Dermis microvascular lymphatic vessel endothelial cell (primary cell): ENCODE measurements around the gene SUOX. TPM values are rescaled to one million over a fixed set of nuclear protein-coding genes. Genes with fewer than 3 reads are reported as not detected.
"Not testable (repeated sequence)": the region's sequence is repeated elsewhere in the genome, so short reads cannot be mapped to it uniquely, and the experiment has no call there.

Source experiments
- DNase-seq, 2 donors: peaks; one replicate each; pipeline versions ENCODE4 v3.0.0 to v3.0.0-alpha.2; 2010; ENCODE audit warnings: low read depth in 2 of 2
- total RNA-seq: library from RNA; depleted of rRNA; stranded (reverse); fragments of >200 nt; gene quantifications from 2 replicates; pipeline ENCODE4 v1.2.1, GENCODE V29; 2014

The SUOX gene
- total RNA-seq, 1 donor from 2014 or later, result 9.0 TPM

DNA sequence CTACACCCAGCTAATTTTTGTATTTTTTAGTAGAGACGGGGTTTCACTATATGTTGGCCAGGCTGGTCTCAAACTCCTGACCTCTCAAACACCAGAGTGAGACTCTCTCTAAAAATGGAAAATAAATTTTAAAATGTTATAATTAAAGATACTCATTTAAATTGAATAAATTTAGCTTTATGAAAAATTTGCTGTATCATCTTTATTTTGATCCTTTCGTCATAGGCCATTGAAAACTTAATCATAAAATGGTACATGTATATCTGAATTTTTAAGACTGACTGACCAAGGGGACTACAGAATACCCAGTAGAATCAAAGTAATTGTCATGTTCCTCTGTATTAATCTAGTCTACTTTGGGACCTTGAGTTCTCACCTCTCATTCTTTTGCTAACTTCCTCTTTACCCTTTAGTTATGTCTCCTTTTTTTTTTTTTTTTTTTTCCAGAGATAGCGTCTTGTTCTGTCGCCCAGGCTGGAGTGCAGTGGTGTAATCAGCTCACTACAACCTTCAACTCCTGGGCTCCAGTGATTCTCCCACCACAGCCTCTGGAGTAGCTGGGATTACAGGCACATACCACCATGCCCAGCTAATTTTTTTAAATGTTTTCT lies 13.7 kb upstream of the SUOX start:
- no peak for DNase-seq

DNA sequence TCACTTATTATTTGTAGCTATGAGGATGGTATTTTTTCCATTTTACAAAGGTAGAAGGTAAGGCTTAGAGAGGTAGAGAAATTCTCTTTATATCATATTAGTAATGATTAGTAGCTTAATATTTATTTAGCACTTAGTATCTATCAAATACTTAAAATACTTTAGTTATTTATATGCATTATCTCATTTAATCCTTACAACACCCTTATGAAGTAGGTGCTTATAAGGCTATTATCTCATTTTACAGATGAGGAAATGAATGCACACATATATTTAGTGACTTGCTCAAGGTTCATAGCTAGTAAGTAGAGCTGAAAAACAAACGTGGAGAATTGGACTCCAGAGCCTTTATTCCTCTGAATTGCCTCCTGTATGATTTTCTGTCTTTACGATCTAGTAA lies 12.2 kb upstream of the SUOX start:
- DNase-seq, result no peak

DNA sequence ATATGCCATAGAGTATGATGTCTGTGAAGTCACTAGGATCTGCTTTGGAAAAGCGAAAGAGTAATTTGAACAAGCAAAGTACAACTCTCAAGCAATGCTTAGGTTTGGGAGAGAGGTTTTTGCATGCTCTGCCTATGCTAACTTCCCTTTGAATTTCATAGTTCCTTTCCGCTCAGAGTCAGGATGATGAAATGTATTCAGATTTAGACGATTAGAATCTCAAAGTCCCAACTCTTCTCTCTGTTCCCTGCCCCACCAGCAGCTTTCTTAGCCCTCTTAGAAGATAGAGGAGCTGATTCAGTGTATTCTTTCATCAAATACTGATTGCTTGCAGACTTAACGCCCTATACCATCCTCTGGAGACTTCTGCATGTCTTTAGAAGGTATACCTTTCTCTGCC lies 11.7 kb upstream of the SUOX start:
- DNase-seq, result no peak

DNA sequence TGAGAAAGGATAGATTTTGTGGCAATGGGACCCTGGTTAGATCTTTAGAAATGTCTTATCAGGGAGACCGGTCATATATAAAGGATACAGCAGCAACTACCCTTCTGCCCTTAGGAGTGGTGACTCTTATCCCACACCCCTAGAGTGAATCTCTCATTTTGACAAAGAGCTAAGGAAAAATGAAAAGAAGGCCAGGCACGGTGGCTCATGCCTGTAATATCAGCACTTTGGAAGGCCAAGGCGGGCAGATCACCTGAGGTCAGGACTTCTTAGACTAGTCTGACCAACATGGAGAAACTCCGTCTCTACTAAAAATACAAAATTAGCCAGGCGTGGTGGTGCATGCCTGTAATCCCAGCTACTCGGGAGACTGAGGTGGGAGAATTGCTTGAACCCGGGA lies 11.1 kb upstream of the SUOX start:
- DNase-seq, result not testable (repeated sequence)

DNA sequence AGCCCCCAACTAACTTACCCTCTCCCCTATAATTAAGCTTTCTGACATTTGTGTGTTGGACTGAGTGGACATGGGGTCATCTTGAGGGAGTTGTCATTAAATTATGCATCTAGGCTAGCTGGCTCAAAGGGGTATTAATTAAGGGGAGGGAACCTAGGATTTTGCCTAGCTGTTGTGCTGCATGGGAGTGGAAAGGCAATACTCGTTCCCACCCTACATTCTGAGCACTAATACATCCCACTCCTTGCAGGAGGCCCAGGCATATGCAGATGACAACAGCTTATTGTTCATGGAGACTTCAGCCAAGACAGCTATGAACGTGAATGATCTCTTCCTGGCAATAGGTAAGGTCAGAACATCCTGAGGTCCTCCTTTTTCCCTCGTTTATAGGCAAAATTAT lies 6.0 kb upstream of the SUOX start:
- DNase-seq, result no peak

DNA sequence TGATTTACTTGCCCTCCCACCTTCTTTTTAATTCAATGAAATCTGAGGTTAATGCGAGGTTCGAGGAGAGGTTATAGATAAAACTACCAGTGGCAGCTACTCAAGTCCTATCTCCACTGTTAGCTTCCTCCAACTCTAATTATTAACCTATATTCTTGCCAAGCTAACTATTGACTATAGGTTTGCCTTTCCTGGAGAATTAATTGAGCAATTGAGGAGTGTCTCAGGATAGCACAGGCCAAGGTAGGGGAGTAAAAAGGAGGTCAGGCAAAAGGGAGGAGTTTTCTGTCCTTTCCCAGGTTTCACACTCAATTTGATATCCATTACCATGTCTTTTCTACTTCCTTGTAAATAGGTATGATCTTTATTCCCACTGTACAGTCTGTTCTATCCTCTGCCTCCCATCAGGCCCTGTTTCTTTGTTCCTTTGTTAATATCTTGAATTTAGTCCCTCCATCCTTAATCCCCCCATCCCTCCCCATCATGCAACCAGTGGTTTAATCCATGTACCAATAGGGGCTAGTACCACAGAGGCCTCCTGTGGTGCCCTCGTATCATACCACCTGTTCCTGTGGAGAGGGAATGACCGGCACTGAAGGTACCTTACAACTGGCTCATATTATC lies 3.7 kb upstream of the SUOX start:
- no peak for DNase-seq

DNA sequence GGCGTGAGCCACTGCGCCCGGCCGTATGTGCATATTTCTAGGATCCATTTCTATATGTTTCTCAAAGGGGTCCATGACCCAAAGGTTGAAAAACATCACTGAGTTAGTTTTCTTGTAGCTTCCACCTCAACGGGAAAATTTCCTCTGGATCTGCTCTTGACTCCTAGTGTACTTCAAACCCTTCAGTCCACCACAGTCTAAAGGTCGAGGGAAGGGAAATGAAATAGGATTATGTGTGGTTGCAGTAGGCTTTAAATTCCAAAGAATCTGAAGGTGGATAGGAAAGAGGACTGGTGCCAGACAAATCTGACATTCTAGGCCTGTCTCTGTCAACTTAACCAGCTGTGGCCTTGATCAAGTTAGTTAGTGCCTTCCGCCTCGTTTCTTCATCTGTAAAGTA lies 1.7 kb upstream of the SUOX start:
- DNase-seq, result no peak

DNA sequence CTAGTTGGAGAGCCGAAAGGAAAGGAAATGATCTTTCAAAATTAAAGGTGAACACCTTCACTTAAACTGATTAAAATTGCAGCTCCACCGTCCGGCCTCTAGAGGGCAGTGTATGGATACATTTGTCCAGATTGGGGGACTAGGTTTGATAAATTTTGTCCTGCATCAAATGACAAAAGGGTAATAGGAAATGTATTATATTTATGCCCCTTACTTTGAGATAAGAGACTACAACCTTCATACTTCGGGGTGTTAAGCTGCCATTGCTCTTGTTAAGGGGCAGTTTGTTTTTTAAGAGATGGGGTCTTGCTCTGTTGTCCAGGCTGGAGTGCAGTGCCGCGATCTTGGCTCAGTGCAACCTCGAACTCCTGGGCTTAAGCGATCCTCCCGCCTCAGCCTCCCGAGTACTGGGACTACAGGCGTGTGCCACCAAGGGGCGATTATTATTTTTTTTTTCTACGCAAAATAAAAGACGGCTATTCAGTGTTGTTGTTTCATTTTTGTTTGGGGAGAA lies 818 bp upstream of the SUOX start:
- DNase-seq, result peak; percentile 65 to 76

DNA sequence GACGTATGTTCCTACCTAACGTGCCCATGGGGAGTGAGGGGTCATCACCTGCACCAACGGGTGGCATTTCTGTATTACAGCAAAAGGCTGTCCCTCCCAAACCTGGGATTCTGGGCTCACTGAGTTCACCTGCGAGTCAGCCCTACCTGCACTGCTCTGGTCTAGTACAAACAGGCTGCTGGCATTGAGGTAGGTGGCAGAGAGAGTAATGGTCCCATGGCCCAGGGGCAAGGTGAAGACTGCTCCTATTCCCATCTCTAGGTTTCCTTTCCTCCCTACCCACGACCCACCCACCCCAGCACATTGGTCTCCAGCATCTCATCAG lies 421 bp downstream of the SUOX start:
- DNase-seq, result no peak

DNA sequence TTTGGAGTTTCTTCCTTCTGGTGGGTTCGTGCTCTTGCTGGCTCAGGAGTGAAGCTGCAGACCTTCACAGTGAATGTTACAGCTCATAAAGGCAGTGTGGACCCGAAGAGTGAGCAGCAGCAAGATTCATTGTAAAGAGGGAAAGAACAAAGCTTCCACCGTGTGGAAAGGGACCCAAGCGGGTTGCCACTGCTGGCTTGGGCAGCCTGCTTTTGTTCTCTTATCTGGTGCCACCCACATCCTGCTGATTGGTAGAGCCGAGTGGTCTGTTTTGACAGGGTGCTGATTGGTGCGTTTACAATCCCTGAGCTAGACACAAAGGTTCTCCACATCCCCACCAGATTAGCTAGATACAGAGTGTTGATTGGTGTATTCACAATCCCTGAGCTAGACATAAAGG lies 2.4 kb downstream of the SUOX start:
- DNase-seq, result not testable (repeated sequence)

DNA sequence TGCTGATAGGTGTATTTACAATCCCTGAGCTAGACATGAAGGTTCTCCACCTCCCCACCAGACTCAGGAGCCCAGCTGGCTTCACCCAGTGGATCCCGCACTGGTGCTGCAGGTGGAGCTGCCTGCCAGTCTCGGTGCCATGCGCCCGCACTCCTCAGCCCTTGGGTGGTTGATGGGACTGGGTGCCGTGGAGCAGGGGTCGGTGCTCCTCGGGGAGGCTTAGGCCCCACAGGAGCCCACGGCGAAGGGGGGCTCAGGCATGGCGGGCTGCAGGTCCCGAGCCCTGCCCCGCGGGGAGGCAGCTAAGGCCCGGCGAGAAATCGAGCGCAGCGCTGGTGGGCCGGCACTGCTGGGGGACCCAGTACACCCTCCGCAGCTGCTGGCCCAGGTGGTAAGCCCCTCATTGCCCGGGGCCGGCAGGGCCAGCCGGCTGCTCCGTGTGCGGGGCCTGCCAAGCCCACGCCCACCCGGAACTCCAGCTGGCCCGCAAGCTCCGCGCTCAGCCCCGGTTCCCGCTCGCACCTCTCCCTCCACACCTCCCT lies 3.0 kb downstream of the SUOX start:
- DNase-seq, result not testable (repeated sequence)

DNA sequence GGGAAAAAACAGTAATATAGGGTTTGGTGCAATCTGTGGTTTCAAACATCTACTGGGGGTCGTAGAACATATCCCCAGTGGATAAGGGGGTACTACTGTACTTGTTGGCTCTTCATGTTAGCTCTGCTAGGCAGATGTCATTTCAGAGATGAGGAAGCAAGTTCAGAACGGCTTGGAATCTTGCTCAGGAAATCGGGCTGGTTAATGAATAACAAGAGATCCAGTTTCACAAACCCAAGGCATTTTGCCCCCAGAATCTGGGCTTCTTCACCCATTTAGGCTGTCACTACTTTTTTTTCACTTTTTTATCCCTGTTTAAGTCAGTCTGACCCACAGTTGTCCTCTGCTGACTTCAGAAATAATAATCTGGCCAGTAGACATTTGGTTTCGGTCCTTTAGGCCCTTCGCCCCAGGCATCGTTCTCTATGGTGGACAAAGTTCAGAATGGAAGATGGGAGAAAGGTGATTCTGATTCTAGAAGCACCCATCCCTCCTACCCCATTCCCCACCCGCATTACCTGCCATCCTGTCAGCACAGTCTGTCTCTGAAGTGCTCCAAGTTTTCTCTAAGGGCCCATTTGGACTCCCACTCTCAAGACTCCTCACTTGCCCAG lies 4.5 kb downstream of the SUOX start:
- no peak for DNase-seq

DNA sequence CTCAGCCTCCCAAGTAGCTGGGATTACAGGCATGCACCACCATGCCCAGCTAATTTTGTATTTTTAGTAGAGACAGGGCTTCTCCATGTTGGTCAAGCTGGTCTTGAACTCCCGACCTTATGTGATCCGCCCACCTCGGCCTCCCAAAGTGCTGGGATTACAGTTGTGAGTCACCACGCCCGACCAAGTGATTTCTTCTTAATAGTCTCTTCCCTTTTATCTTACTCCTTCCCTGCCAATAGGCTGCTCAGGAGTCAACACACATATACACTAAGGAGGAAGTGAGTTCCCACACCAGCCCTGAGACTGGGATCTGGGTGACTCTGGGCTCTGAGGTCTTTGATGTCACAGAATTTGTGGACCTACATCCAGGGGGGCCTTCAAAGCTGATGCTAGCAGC lies 6.3 kb downstream of the SUOX start:
- DNase-seq, result not testable (repeated sequence)

DNA sequence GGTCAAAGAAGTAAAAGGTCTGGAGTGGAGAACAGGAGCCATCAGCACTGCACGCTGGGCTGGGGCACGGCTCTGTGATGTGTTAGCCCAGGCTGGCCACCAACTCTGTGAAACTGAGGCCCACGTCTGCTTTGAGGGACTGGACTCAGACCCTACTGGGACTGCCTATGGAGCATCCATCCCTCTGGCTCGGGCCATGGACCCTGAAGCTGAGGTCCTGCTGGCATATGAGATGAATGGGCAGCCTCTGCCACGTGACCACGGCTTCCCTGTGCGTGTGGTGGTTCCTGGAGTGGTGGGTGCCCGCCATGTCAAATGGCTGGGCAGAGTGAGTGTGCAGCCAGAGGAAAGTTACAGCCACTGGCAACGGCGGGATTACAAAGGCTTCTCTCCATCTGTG lies 7.1 kb downstream of the SUOX start:
- no peak for DNase-seq

DNA sequence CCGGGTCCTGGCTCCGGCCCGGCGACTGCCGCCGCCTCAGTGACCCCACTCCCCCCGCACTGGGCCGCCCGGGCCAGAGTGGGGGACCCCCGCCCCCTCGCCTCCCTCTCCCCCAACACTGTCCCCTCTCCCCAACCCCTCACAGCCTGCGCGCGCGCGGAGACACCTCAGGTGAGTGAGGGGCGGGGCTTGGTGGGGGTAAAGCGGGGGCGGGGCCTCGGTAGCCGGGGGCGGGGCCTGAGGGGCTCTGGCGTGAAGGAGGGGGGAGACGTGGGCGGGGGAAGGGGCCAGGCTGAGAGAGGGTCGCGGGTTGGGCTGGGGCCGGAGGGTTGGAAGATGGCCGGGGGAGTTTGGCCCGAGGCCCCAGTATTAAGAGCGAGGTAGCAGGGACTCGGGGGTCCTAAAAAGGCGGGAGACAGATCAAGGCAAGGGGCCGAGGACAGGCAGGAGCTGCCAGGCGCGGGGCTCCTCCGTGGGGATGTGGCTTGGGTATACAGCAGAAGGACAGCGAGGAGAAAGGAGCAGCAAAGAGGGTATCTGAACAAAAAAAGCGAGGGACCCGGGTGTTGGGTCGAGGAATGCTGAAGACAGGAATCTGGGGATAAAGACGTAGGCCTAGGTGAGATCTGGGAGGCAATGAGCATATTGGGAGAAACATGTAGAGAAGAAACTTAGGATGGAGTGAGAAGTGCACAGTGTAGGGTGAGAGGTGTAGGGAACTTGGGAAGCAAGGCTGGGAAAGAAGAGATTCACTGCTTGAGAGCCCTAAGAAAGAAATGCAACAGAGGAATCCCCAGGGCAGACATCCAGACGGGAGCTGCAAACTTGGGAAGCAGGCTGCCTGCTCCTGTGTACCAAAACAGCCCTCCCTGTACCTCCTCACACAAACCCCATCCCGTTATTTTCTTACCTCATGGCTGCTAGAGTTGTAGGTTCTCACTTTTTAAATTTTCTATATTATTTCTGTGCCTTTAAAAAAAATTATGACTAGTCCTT lies 10.8 kb downstream of the SUOX start:
- peak in 1 of 2 donors; percentile 25 for DNase-seq

DNA sequence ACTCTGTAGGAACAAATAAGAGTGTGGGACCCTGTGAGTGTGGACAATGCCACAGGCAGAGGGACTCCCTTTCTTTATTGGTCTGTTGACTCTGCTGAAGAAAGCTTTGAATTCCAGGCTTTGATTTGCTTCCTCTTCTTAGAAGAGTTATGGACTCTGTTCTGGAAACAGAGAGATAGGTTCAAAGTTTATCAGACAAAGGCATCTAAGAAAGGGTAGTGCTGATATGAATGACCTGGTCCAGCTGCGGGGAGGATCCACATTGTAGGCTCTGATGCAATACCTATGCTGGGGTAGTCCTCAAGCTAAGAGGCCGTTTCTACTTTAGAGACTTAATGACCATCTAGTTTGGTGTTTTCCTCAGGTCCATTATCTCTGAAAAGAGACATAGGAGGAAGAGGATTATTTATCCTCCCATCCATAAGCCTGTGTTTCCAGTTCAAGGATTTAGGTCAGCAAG lies 13.1 kb downstream of the SUOX start:
- DNase-seq, result no peak

DNA sequence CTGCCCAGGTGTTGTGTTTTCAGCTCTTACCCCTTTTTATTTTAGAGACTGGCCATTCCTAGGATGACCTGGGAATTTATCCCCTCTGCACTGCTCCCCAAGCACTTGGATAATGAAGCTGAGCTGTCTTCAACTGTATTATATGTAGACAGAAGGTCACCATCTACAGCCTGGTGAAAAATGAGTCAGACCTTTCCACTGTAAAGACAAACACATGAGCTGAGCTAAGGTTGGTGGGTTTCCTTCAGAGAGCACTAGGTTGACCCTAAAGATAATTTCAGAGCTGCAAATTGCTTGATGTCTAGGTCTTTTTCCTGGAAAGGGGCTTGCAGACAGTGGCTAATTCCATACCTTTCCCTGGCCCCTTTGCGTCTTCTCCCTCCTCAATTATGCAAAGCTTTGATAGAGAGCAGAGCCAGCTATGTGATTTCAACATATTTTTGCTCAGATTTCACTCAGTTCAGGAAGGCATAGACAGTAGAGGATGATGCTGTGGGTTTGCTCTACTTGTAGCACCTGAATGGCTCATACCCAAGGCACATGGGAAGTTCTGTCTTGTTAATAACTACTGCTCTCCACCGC lies 14.5 kb downstream of the SUOX start:
- no peak for DNase-seq

DNA sequence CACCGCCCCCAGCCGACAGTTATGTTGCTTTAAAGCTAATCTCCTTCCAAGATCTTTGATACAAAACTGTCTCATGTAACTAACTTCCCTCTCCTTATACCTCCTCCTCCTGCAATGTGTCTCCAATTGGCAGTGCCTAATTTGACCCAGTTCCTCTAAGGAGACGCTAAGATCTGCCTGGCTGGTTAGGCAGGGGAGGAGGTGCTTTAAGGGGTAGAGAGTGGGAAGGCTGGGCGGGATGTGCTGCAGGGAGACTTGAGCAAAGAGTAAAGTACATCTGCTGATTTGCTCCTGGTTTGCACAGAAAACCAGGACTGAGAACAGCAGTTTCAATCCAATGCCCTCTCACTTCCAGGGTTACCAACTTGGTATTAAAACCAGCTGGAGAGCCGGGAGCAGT lies 16.4 kb downstream of the SUOX start:
- DNase-seq, result no peak

DNA sequence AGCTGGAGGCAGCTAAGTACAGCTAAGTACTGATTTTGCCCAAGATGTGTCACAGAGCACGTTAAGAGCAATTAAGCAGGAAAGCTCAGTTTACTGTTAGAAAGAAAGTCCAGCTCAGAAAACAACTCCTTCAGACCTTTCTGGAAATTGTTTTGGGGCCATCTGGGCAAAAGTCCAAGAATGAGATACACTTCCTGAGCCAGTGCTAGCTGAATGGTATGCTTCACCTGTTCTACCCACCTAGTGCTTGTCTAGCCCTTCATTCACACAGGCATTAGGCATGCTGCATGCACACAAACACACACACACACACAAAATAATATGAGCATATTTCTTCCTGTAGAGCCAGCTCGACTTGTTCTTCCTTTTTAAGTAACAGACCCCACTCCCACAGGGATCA lies 17.1 kb downstream of the SUOX start:
- DNase-seq, result peak in 1 of 2 donors; percentile 28

DNA sequence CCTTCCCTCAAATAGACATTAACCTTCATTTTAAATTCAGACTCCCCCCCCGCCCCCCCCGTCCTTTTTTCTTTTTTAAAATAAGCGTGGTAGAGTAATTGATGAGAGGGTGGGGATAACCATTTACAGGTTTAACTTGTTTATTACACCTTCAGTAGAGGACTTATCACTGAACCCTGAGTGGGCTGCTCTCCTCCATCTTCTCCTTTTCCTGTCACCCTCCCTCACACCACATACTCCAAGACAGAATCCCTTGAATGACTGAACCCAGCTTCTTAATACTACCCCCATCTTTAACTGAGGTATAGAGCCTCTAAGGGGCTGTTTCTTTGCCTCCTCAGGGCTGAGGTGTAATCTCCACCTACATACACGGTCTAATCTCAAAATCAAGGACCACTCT lies 20.1 kb downstream of the SUOX start:
- DNase-seq, result no peak

DNA sequence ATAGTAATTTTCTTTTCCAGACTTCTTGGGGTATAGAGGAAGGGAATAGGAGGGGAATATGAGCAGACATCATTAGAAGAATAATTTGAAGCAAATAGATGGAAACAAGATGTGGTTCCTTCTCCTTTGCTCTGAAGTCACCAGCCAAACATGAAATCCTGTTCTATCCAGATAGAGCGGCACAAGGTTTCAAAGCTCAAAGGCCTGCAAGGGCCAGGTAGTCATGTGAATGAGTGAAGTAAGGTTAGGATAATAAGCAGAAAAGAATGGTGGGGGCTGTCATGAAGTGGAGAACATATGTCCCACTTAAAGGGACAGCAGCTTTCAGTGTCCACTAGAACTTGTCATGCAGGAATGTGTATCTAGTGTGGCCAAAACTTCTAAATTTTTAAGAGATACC lies 21.3 kb downstream of the SUOX start:
- no peak for DNase-seq
